ENCODE measurements around the gene PITPNB.

The PITPNB gene

GRCh38 chr22:27827604-27828587 lies 91.2 kb downstream of the PITPNB start:
- Mint-ChIP-seq H3K4me1 (ENCODE audit: low read depth) (peaks cover 5% of the 10 kb centered on the region), H3K36me3 (ENCODE audit: low read depth) (peaks cover 5% of the 10 kb centered on the region), H3K27ac (no peak overlapping the region), H3K9me3 (no peaks in the 10 kb centered on the region), H3K27me3 (no peaks in the 10 kb centered on the region), H3K4me3 (no peak overlapping the region)

- Mint-ChIP-seq H3K4me3 (no peak overlapping the region), H3K9me3 (no peaks in the 10 kb centered on the region), H3K27ac (no peak overlapping the region), H3K36me3 (ENCODE audit: low read depth) (peaks cover 5% of the 10 kb centered on the region), H3K27me3 (no peaks in the 10 kb centered on the region), H3K4me1 (ENCODE audit: low read depth) (no peaks in the 10 kb centered on the region)
These were observed 93.9 kb downstream of the PITPNB start for GRCh38 chr22:27825174-27825573.

GRCh38 chr22:27823221-27823620 lies 95.8 kb downstream of the PITPNB start:
- no peak overlapping the region for H3K4me3 Mint-ChIP-seq
- no peaks in the 10 kb centered on the region for H3K4me1 Mint-ChIP-seq (ENCODE audit: low read depth)
- H3K27ac Mint-ChIP-seq, result no peak overlapping the region
- peaks cover 5% of the 10 kb centered on the region for H3K36me3 Mint-ChIP-seq (ENCODE audit: low read depth)
- H3K9me3 Mint-ChIP-seq, result no peaks in the 10 kb centered on the region
- H3K27me3 Mint-ChIP-seq, result no peaks in the 10 kb centered on the region

GRCh38 chr22:27820896-27821866 lies 97.9 kb downstream of the PITPNB start:
- no peaks in the 10 kb centered on the region for H3K36me3 Mint-ChIP-seq (ENCODE audit: low read depth)
- H3K4me1 Mint-ChIP-seq (ENCODE audit: low read depth), result no peaks in the 10 kb centered on the region
- H3K27ac Mint-ChIP-seq, result no peak overlapping the region
- H3K4me3 Mint-ChIP-seq, result no peak overlapping the region
- H3K27me3 Mint-ChIP-seq, result peaks cover 8% of the 10 kb centered on the region
- H3K9me3 Mint-ChIP-seq, result no peaks in the 10 kb centered on the region

GRCh38 chr22:27816552-27816951 lies 102.5 kb downstream of the PITPNB start:
- Mint-ChIP-seq H3K36me3 (ENCODE audit: low read depth) (no peaks in the 10 kb centered on the region), H3K4me1 (ENCODE audit: low read depth) (no peaks in the 10 kb centered on the region), H3K4me3 (no peak overlapping the region), H3K9me3 (no peaks in the 10 kb centered on the region), H3K27me3 (peaks cover 8% of the 10 kb centered on the region), H3K27ac (no peak overlapping the region)

GRCh38 chr22:27815826-27816530 lies 103.1 kb downstream of the PITPNB start:
- no peak overlapping the region for H3K27ac Mint-ChIP-seq
- H3K4me3 Mint-ChIP-seq, result no peak overlapping the region
- H3K27me3 Mint-ChIP-seq, result peaks cover 8% of the 10 kb centered on the region
- no peaks in the 10 kb centered on the region for H3K36me3 Mint-ChIP-seq (ENCODE audit: low read depth)
- H3K9me3 Mint-ChIP-seq, result no peaks in the 10 kb centered on the region
- H3K4me1 Mint-ChIP-seq (ENCODE audit: low read depth), result no peaks in the 10 kb centered on the region

GRCh38 chr22:27814993-27815392 lies 104.1 kb downstream of the PITPNB start:
- Mint-ChIP-seq H3K27ac (no peak overlapping the region), H3K9me3 (no peaks in the 10 kb centered on the region), H3K36me3 (ENCODE audit: low read depth) (no peaks in the 10 kb centered on the region)

GRCh38 chr22:27811778-27812177 lies 107.3 kb downstream of the PITPNB start:
- H3K4me3 Mint-ChIP-seq, result no peak overlapping the region
- no peaks in the 10 kb centered on the region for H3K36me3 Mint-ChIP-seq (ENCODE audit: low read depth)
- H3K27ac Mint-ChIP-seq, result no peak overlapping the region
- H3K4me1 Mint-ChIP-seq (ENCODE audit: low read depth), result no peaks in the 10 kb centered on the region
- H3K27me3 Mint-ChIP-seq, result peaks cover 11% of the 10 kb centered on the region
- H3K9me3 Mint-ChIP-seq, result no peaks in the 10 kb centered on the region

More at GRCh38 chr22:27814993-27815392, 104.1 kb downstream of the PITPNB start:
- peaks cover 8% of the 10 kb centered on the region for H3K27me3 Mint-ChIP-seq
- no peak overlapping the region for H3K4me3 Mint-ChIP-seq
- H3K4me1 Mint-ChIP-seq (ENCODE audit: low read depth), result no peaks in the 10 kb centered on the region

- Mint-ChIP-seq H3K4me3 (no peak overlapping the region), H3K9me3 (no peaks in the 10 kb centered on the region), H3K27me3 (peaks cover 12% of the 10 kb centered on the region), H3K27ac (no peak overlapping the region), H3K36me3 (ENCODE audit: low read depth) (no peaks in the 10 kb centered on the region), H3K4me1 (ENCODE audit: low read depth) (no peaks in the 10 kb centered on the region)
These were observed 108.4 kb downstream of the PITPNB start for GRCh38 chr22:27810609-27811151.

GRCh38 chr22:27809700-27810608 lies 109.1 kb downstream of the PITPNB start:
- H3K4me1 Mint-ChIP-seq (ENCODE audit: low read depth), result peaks cover 4% of the 10 kb centered on the region
- no peaks in the 10 kb centered on the region for H3K36me3 Mint-ChIP-seq (ENCODE audit: low read depth)
- no peaks in the 10 kb centered on the region for H3K9me3 Mint-ChIP-seq
- H3K4me3 Mint-ChIP-seq, result no peak overlapping the region
- H3K27ac Mint-ChIP-seq, result no peak overlapping the region
- H3K27me3 Mint-ChIP-seq, result peaks cover 20% of the 10 kb centered on the region

GRCh38 chr22:27809226-27809603 lies 109.8 kb downstream of the PITPNB start:
- Mint-ChIP-seq H3K27me3 (peaks cover 27% of the 10 kb centered on the region), H3K9me3 (no peaks in the 10 kb centered on the region), H3K4me1 (ENCODE audit: low read depth) (peaks cover 8% of the 10 kb centered on the region), H3K4me3 (no peak overlapping the region), H3K36me3 (ENCODE audit: low read depth) (no peaks in the 10 kb centered on the region), H3K27ac (no peak overlapping the region)

- peaks cover 8% of the 10 kb centered on the region for H3K4me1 Mint-ChIP-seq (ENCODE audit: low read depth)
- no peaks in the 10 kb centered on the region for H3K36me3 Mint-ChIP-seq (ENCODE audit: low read depth)
- no peak overlapping the region for H3K27ac Mint-ChIP-seq
- no peak overlapping the region for H3K4me3 Mint-ChIP-seq
- no peaks in the 10 kb centered on the region for H3K9me3 Mint-ChIP-seq
- peaks cover 28% of the 10 kb centered on the region for H3K27me3 Mint-ChIP-seq
These were observed 110.4 kb downstream of the PITPNB start for GRCh38 chr22:27808451-27809225.

GRCh38 chr22:27805841-27806240 lies 113.2 kb downstream of the PITPNB start:
- H3K27me3 Mint-ChIP-seq, result peaks cover 39% of the 10 kb centered on the region
- H3K27ac Mint-ChIP-seq, result no peak overlapping the region
- H3K36me3 Mint-ChIP-seq (ENCODE audit: low read depth), result no peaks in the 10 kb centered on the region
- no peaks in the 10 kb centered on the region for H3K9me3 Mint-ChIP-seq
- peaks cover 16% of the 10 kb centered on the region for H3K4me1 Mint-ChIP-seq (ENCODE audit: low read depth)
- H3K4me3 Mint-ChIP-seq, result no peak overlapping the region

Data from stimulated activated naive CD8-positive, alpha-beta T cell treated with anti-CD3 and anti-CD28 coated beads, Interleukin-15, Interleukin-2, amounts not matched to agents 100 ng/mL and 50 ng/mL, for 24 hours (primary cell).